SK-N-SH (cell line): ENCODE data around the gene CD70. TPM values are rescaled to one million over a fixed set of nuclear protein-coding genes. Genes with fewer than 3 reads are reported as not detected.

Source experiments
- GATA2 ChIP-seq: sonication (generic); formaldehyde crosslinking; IDR thresholded peaks from 2 replicates; pipeline ENCODE4 v1.5.0; 2020; ENCODE audit warnings: mild to moderate bottlenecking, missing genetic modification reagents
- RXRA ChIP-seq: IDR thresholded peaks from 2 replicates; pipeline ENCODE4 v1.4.0; 2012; ENCODE audit warnings: low read depth, mild to moderate bottlenecking, borderline replicate concordance
- polyA plus RNA-seq, 3 experiments: library from polyadenylated mRNA; depleted of rRNA; stranded (reverse); fragments of >200 nt; gene quantifications; 2 replicates each; pipeline ENCODE4 v1.2.3, GENCODE V29; 2012
- small RNA-seq, 7 experiments: library from RNA; depleted of rRNA; stranded (forward); fragments of <200 nt; gene quantifications; one replicate each; pipeline ENCODE3, GENCODE V24; 2012

CD70 gene
- polyA plus RNA-seq, 1 of the 3 experiments (the other 2 are of a cell fraction), result 142 TPM

DNA sequence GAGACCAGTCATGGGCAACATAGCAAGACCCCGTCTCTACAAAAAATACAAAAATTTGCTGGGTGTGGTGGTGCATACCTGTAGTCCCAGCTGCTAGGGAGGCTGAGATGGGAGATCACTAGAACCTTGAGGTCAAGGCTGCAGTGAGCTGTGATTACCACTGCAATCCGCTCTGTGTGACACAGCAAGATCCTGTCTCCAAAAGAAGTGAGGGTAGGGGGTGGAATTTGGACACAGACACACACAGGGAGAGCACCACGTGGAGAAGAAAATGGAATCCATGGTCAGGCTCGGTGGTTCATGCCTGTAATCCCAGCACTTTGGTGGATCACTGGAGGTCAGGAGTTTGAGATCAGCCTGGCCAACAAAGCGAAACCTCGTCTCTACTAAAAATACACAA, 51.4 kb downstream of the CD70 start (continued):
- no peak for TF ChIP-seq RXRA
- no peak for TF ChIP-seq GATA2 (CRISPR knock-in tag)

Small RNA genes within 50 kb of the gene (small RNA-seq; reads per million reads assigned to genes)
- 0 reads per million in 7 experiments for gene RF00019

Other genes with a start within 250 kb of the CD70 start
- gene CLPP, start 229.6 kb downstream of the CD70 start, polyA plus RNA-seq (2012; rRNA removed), result 89.7 and 136 TPM in 2 replicates
- gene ALKBH7, start 218.4 kb downstream of the CD70 start, polyA plus RNA-seq (2012; rRNA removed), result 37.2 and 46.0 TPM in 2 replicates
- 0.41 and 0.59 TPM in 2 replicates for gene PSPN, start 215.2 kb downstream of the CD70 start, polyA plus RNA-seq (2012; rRNA removed)
- 80.1 and 104 TPM in 2 replicates for gene GTF2F1, start 198.0 kb downstream of the CD70 start, polyA plus RNA-seq (2012; rRNA removed)
- gene KHSRP, start 166.3 kb downstream of the CD70 start, polyA plus RNA-seq (2012; rRNA removed), result 57.1 and 96.8 TPM in 2 replicates
- gene SLC25A41, start 157.4 kb downstream of the CD70 start, polyA plus RNA-seq (2012; rRNA removed), result 0.06 and 0.12 TPM in 2 replicates
- 9.4 and 10.9 TPM in 2 replicates for gene SLC25A23, start 131.4 kb downstream of the CD70 start, polyA plus RNA-seq (2012; rRNA removed)
- gene CRB3, start 126.9 kb downstream of the CD70 start, polyA plus RNA-seq (2012; rRNA removed), result not detected in 2 replicates
- 0.05 and 0.11 TPM in 2 replicates for gene DENND1C, start 109.4 kb downstream of the CD70 start, polyA plus RNA-seq (2012; rRNA removed)
- 2.3 and 4.5 TPM in 2 replicates for gene TUBB4A, start 88.8 kb downstream of the CD70 start, polyA plus RNA-seq (2012; rRNA removed)
- 9.9 and 10.7 TPM in 2 replicates for gene TNFSF9, start 60.1 kb downstream of the CD70 start, polyA plus RNA-seq (2012; rRNA removed)
- gene TNFSF14, start 79.0 kb upstream of the CD70 start, polyA plus RNA-seq (2012; rRNA removed), result not detected in 2 replicates
- 0.67 and 0.71 TPM in 2 replicates for gene C3, start 129.5 kb upstream of the CD70 start, polyA plus RNA-seq (2012; rRNA removed)
- 51.4 and 54.2 TPM in 2 replicates for gene GPR108, start 146.4 kb upstream of the CD70 start, polyA plus RNA-seq (2012; rRNA removed)
- 35.4 and 42.9 TPM in 2 replicates for gene TRIP10, start 148.5 kb upstream of the CD70 start, polyA plus RNA-seq (2012; rRNA removed)
- 0.35 and 0.42 TPM in 2 replicates for gene SH2D3A, start 176.3 kb upstream of the CD70 start, polyA plus RNA-seq (2012; rRNA removed)
- 0.02 TPM in 1 of 2 replicates, not detected in the other for gene VAV1, start 181.6 kb upstream of the CD70 start, polyA plus RNA-seq (2012; rRNA removed)